Loucy (cell line): ENCODE results near the gene NUDT4B.
"Not testable (repeated sequence)": the region's sequence is repeated elsewhere in the genome, so short reads cannot be mapped to it uniquely, and the experiment has no call there.

Experiments used
- CTCF ChIP-seq: fragments of 200-600 bp; sonication (generic); conservative IDR thresholded peaks from 2 replicates; pipeline ENCODE4 v1.5.1; 2014; ENCODE audit warnings: mild to moderate bottlenecking, antibody characterized with exemption, low read length
- EZH2phosphoT487 ChIP-seq: fragments of 200-600 bp; IDR thresholded peaks from 2 replicates; pipeline ENCODE4 v1.6.1; 2018; ENCODE audit warnings: antibody characterized with exemption, mild to moderate bottlenecking, moderate library complexity, borderline replicate concordance

- TF ChIP-seq CTCF, EZH2phosphoT487: not testable (repeated sequence)
Observed at GRCh38 chr1:148716966-148717520, 31.5 kb upstream of the NUDT4B start.
